H9 (cell line): ENCODE data around the gene NBL1. TPM values are rescaled to one million over a fixed set of nuclear protein-coding genes. Genes with fewer than 3 reads are reported as not detected.
A peak's percentile ranks its signal among the peaks of the same experiment; 100 is the strongest.

ENCODE experiments used
- DNase-seq: peaks from one replicate; pipeline ENCODE4 v3.0.0-alpha.2; 2017
- H2AFZ ChIP-seq: one replicate; pipeline ENCODE4 v1.6.1; 2013; ENCODE audit warnings: mild to moderate bottlenecking, low read length, control low read depth, moderate library complexity
- H2AK5ac ChIP-seq: 2 replicates; pipeline ENCODE4 v1.6.1; 2013; ENCODE audit warnings: low read length, control low read depth, mixed read lengths; ENCODE audit not compliant: insufficient read length
- H2BK120ac ChIP-seq: one replicate; pipeline ENCODE4 v1.6.1; 2013; ENCODE audit warnings: low read depth, mild to moderate bottlenecking, low read length, control low read depth, inconsistent platforms; ENCODE audit not compliant: poor library complexity, severe bottlenecking
- H2BK12ac ChIP-seq: 2 replicates; pipeline ENCODE4 v1.6.1; 2013; ENCODE audit warnings: low read length, control low read depth, mixed read lengths, low read depth; ENCODE audit not compliant: insufficient read length
- H2BK15ac ChIP-seq: 2 replicates; pipeline ENCODE4 v1.6.1; 2013; ENCODE audit warnings: low read depth, low read length, control low read depth
- H2BK20ac ChIP-seq: one replicate; pipeline ENCODE4 v1.6.1; 2013; ENCODE audit warnings: low read depth, mild to moderate bottlenecking, low read length, control low read depth, inconsistent platforms; ENCODE audit not compliant: poor library complexity, severe bottlenecking
- H2BK5ac ChIP-seq: 2 replicates; pipeline ENCODE4 v1.6.1; 2013; ENCODE audit warnings: low read length, control low read depth, mixed read lengths; ENCODE audit not compliant: insufficient read length
- H3K14ac ChIP-seq: 2 replicates; pipeline ENCODE4 v1.6.1; 2013; ENCODE audit warnings: low read length, control low read depth; ENCODE audit not compliant: insufficient read depth
- H3K18ac ChIP-seq: 2 replicates; pipeline ENCODE4 v1.6.1; 2013; ENCODE audit warnings: low read depth, mild to moderate bottlenecking, mixed read lengths, low read length, control low read depth; ENCODE audit not compliant: insufficient read length
- H3K23ac ChIP-seq: 2 replicates; pipeline ENCODE4 v1.6.1; 2013; ENCODE audit warnings: low read length, control low read depth, mixed read lengths, low read depth; ENCODE audit not compliant: insufficient read length
- H3K23me2 ChIP-seq: 2 replicates; pipeline ENCODE4 v1.6.1; 2013; ENCODE audit warnings: low read depth, mild to moderate bottlenecking, mixed read lengths, low read length, control low read depth; ENCODE audit not compliant: insufficient read length, poor library complexity, severe bottlenecking
- H3K27ac ChIP-seq: 2 replicates; pipeline ENCODE4 v1.5.1; 2013; ENCODE audit warnings: low read length, control low read depth, mixed read lengths, low read depth; ENCODE audit not compliant: insufficient read length
- H3K27me3 ChIP-seq: 2 replicates; pipeline ENCODE4 v1.6.1; 2013; ENCODE audit warnings: low read length, control low read depth, inconsistent platforms; ENCODE audit not compliant: insufficient read depth
- H3K4ac ChIP-seq: 2 replicates; pipeline ENCODE4 v1.6.1; 2013; ENCODE audit warnings: low read depth, mild to moderate bottlenecking, control low read depth, inconsistent platforms, low read length, moderate library complexity
- H3K4me1 ChIP-seq: 2 replicates; pipeline ENCODE4 v1.6.1; 2013; ENCODE audit warnings: low read length, control low read depth, inconsistent platforms; ENCODE audit not compliant: insufficient read depth
- H3K4me2 ChIP-seq: 2 replicates; pipeline ENCODE4 v1.6.1; 2013; ENCODE audit warnings: low read length, control low read depth, mixed read lengths; ENCODE audit not compliant: insufficient read length, insufficient read depth
- H3K56ac ChIP-seq: 2 replicates; pipeline ENCODE4 v1.6.1; 2013; ENCODE audit warnings: low read depth, mild to moderate bottlenecking, mixed read lengths, low read length, control low read depth; ENCODE audit not compliant: insufficient read length
- H3K79me1 ChIP-seq: 2 replicates; pipeline ENCODE4 v1.6.1; 2013; ENCODE audit warnings: low read depth, mild to moderate bottlenecking, moderate library complexity, low read length, control low read depth, inconsistent platforms; ENCODE audit not compliant: insufficient read depth, poor library complexity, severe bottlenecking
- H3K79me2 ChIP-seq: 2 replicates; pipeline ENCODE4 v1.6.1; 2013; ENCODE audit warnings: low read length, control low read depth, inconsistent platforms; ENCODE audit not compliant: insufficient read depth
- H3K9ac ChIP-seq: 2 replicates; pipeline ENCODE4 v1.6.1; 2013; ENCODE audit warnings: low read length, control low read depth, mixed read lengths; ENCODE audit not compliant: insufficient read length; ENCODE audit errors: extremely low read depth
- H3K9me3 ChIP-seq: one replicate; pipeline ENCODE4 v1.6.1; 2013; ENCODE audit warnings: low read depth, low read length, inconsistent platforms; ENCODE audit not compliant: control insufficient read depth
- H3T11ph ChIP-seq: one replicate; pipeline ENCODE4 v1.6.1; 2013; ENCODE audit warnings: mild to moderate bottlenecking, low read length, control low read depth, inconsistent platforms
- H4K20me1 ChIP-seq: one replicate; pipeline ENCODE4 v1.6.1; 2013; ENCODE audit not compliant: control insufficient read depth, insufficient read length, insufficient read depth
- H4K5ac ChIP-seq: 2 replicates; pipeline ENCODE4 v1.6.1; 2013; ENCODE audit warnings: low read depth, mild to moderate bottlenecking, mixed read lengths, low read length, control low read depth; ENCODE audit not compliant: insufficient read length
- H4K8ac ChIP-seq: replicated peaks from 2 replicates; pipeline ENCODE4 v1.6.1; 2013; ENCODE audit warnings: low read length, control low read depth, mixed read lengths, low read depth; ENCODE audit not compliant: insufficient read length
- H4K91ac ChIP-seq: 2 replicates; pipeline ENCODE4 v1.6.1; 2013; ENCODE audit warnings: low read depth, mild to moderate bottlenecking, moderate library complexity, mixed read lengths, low read length, control low read depth; ENCODE audit not compliant: insufficient read length
- H3K27ac Mint-ChIP-seq, 3 experiments: 2 replicates in 2 of 3; 3 replicates in 1 of 3; pipeline ENCODE4 v1.8.0; 2020 to 2021; ENCODE audit warnings: mixed read lengths in 3 of 3, mild to moderate bottlenecking in 1 of 3, moderate library complexity in 1 of 3
- H3K27me3 Mint-ChIP-seq: 2 replicates; pipeline ENCODE4 v1.8.0; 2021; ENCODE audit warnings: low read depth, mild to moderate bottlenecking, moderate library complexity, mixed read lengths
- H3K36me3 Mint-ChIP-seq, 3 experiments: 2 replicates in 2 of 3; 3 replicates in 1 of 3; pipeline ENCODE4 v1.8.0; 2020 to 2021; ENCODE audit warnings: low read depth in 3 of 3, mixed read lengths in 3 of 3; ENCODE audit not compliant: insufficient read depth in 1 of 3
- H3K4me1 Mint-ChIP-seq, 2 experiments: 2 replicates each; pipeline ENCODE4 v1.8.0; 2020; ENCODE audit warnings: mixed read lengths in 2 of 2
- H3K4me3 Mint-ChIP-seq, 2 experiments: 2 replicates in 1 of 2; 3 replicates in 1 of 2; pipeline ENCODE4 v1.8.0; 2020 to 2021; ENCODE audit warnings: mild to moderate bottlenecking in 2 of 2, mixed read lengths in 2 of 2, moderate library complexity in 1 of 2
- H3K9me3 Mint-ChIP-seq, 2 experiments: 2 replicates in 1 of 2; 3 replicates in 1 of 2; pipeline ENCODE4 v1.8.0; 2020; ENCODE audit warnings: mild to moderate bottlenecking in 2 of 2, mixed read lengths in 2 of 2, moderate library complexity in 1 of 2
- CTCF ChIP-seq: fragments of 200-600 bp; sonication (generic); conservative IDR thresholded peaks from 3 replicates; pipeline ENCODE4 v1.8.0; 2021; ENCODE audit warnings: antibody characterized with exemption, mild to moderate bottlenecking
- WGBS: extraction: QIAGEN DNeasy Blood & Tissue Kit; methylation state at CpG from one replicate; pipeline ENCODE4 v1.1.7; 2013; ENCODE audit warnings: missing lambda C conversion rate, low lambda C conversion rate, mixed read lengths; ENCODE audit not compliant: insufficient read length; ENCODE audit errors: extremely low coverage; 5-methylcytosine and 5-hydroxymethylcytosine counted together
- total RNA-seq: library from RNA; stranded (reverse); gene quantifications from 2 replicates; pipeline ENCODE4 v1.2.1, GENCODE V29; 2021

The NBL1 gene
- total RNA-seq, 1 experiment from 2014 or later = 6.4 TPM

DNA sequence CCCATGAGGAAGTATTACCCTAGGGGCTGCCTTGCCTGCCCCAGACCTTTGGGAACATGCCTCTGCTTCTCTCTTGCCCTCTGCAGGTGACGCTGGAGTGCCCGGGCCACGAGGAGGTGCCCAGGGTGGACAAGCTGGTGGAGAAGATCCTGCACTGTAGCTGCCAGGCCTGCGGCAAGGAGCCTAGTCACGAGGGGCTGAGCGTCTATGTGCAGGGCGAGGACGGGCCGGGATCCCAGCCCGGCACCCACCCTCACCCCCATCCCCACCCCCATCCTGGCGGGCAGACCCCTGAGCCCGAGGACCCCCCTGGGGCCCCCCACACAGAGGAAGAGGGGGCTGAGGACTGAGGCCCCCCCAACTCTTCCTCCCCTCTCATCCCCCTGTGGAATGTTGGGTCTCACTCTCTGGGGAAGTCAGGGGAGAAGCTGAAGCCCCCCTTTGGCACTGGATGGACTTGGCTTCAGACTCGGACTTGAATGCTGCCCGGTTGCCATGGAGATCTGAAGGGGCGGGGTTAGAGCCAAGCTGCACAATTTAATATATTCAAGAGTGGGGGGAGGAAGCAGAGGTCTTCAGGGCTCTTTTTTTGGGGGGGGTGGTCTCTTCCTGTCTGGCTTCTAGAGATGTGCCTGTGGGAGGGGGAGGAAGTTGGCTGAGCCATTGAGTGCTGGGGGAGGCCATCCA is 12.8 kb downstream of the NBL1 start:
- Mint-ChIP-seq H3K27me3 (peaks cover 11% of the 10 kb centered on the region), H3K4me1 (peaks cover 20 to 33% of the 10 kb centered on the region in 2 experiments), H3K36me3 (no peaks in the 10 kb centered on the region), H3K9me3 (no peaks in the 10 kb centered on the region), H3K4me3 (0 out of 5 replicates have a peak overlapping the region, but pooled peaks of 1 of the 2 experiments have one; percentile 35), H3K27ac (peak overlapping the region in 1 of 3 experiments; percentile 83; a peak in 1 of 7 replicates)
- H3K18ac ChIP-seq = no peak overlapping the region
- no peak overlapping the region; the same call in 1 of the 2 replicates for H3K14ac ChIP-seq
- H3K79me1 ChIP-seq = no peaks in the 10 kb centered on the region
- no peak overlapping the region for H2AK5ac ChIP-seq
- no peak overlapping the region for H2AFZ ChIP-seq
- no peak overlapping the region for H2BK120ac ChIP-seq
- H4K20me1 ChIP-seq = no peaks in the 10 kb centered on the region
- no peaks in the 10 kb centered on the region for H3K9me3 ChIP-seq
- H3K4me1 ChIP-seq = no peaks in the 10 kb centered on the region
- H3K23ac ChIP-seq = no peak overlapping the region
- H3K4ac ChIP-seq = no peak overlapping the region
- H3K79me2 ChIP-seq = no peaks in the 10 kb centered on the region
- H4K8ac ChIP-seq = no peak overlapping the region
- H2BK20ac ChIP-seq = no peak overlapping the region
- no peak overlapping the region for H2BK5ac ChIP-seq
- H3K23me2 ChIP-seq = no peaks in the 10 kb centered on the region
- H3K27ac ChIP-seq = no peak overlapping the region
- no peak for TF ChIP-seq CTCF
- no peak overlapping the region for H3K9ac ChIP-seq
- no peak for DNase-seq
- no peak overlapping the region for H3K56ac ChIP-seq
- no peak overlapping the region for H2BK15ac ChIP-seq
- no peak overlapping the region for H3T11ph ChIP-seq
- peaks cover 2% of the 10 kb centered on the region; the same call in 1 of the 2 replicates for H3K27me3 ChIP-seq
- no peak overlapping the region for H4K5ac ChIP-seq
- H4K91ac ChIP-seq = no peak overlapping the region
- H2BK12ac ChIP-seq = no peak overlapping the region
- H3K4me2 ChIP-seq = no peak overlapping the region
- no CpG with 5 or more reads among the region's 15 CpGs for WGBS
